ENCODE data around the gene TM2D3.

GRCh38 chr15:101625184-101625583 is 27.0 kb downstream of the TM2D3 start:
- no peak for TF ChIP-seq CTCF (IDR thresholded peaks at IDR 0.05)
- no peak for TF ChIP-seq POLR2A (IDR thresholded peaks at IDR 0.05)
